PC-9 (cell line): Measurements from ENCODE around the gene SLC45A3.

Experiments
- EZH2 ChIP-seq: fragments of 200-600 bp; sonication (generic); IDR thresholded peaks from 2 replicates; pipeline ENCODE4 v1.8.0; 2017; ENCODE audit warnings: antibody characterized with exemption, low read depth
- TF ChIP-seq, protein P1 (sequence below): fragments of 200-600 bp; sonication (generic); conservative IDR thresholded peaks from 2 replicates; pipeline ENCODE4 v1.6.1; 2017; ENCODE audit warnings: mixed run types, antibody characterized with exemption, mild to moderate bottlenecking, moderate library complexity

DNA sequence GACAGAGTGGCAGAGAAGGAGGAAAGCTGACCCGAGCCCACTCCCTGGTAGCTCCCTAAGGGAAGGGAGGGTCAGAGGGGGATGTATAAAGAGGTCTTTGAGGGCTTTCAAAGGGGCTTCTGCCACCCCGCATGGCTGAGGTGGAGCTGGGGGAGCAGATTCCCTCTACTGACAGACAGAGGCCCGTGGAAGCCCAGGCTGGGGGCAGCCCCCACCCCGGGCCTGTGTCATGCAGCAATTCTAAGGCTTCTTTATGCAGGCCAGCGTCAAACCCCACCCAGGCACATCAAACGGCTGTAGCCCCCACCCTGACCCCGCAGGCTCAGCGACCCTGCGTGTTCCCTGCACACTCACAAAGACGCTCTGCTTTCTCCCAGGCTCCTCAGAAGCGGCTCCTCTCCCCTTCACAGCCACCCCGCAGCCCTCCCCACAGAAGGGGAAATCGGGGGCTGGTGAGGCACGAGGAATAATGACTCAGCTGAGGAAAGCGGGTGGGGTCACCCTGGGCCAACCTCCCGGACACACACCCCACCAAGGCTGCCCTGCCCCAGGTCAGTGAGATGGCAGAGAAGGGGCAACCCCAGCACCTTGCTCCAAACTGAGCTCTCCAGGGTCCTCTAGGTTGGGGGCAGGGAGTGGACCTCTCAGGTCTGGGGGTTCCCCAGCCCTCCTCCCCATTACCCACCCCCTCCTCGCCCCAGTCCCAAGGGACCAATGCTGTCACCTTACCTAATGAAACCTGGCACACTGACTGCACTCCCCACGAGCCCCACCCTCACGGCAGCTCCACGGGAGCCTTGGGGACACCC, 10.8 kb downstream of the SLC45A3 start:
- TF ChIP-seq, protein P1, sequence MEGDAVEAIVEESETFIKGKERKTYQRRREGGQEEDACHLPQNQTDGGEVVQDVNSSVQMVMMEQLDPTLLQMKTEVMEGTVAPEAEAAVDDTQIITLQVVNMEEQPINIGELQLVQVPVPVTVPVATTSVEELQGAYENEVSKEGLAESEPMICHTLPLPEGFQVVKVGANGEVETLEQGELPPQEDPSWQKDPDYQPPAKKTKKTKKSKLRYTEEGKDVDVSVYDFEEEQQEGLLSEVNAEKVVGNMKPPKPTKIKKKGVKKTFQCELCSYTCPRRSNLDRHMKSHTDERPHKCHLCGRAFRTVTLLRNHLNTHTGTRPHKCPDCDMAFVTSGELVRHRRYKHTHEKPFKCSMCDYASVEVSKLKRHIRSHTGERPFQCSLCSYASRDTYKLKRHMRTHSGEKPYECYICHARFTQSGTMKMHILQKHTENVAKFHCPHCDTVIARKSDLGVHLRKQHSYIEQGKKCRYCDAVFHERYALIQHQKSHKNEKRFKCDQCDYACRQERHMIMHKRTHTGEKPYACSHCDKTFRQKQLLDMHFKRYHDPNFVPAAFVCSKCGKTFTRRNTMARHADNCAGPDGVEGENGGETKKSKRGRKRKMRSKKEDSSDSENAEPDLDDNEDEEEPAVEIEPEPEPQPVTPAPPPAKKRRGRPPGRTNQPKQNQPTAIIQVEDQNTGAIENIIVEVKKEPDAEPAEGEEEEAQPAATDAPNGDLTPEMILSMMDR, result no peak
- no peak for TF ChIP-seq EZH2
